ENCODE data around the gene NR4A2.

DNA sequence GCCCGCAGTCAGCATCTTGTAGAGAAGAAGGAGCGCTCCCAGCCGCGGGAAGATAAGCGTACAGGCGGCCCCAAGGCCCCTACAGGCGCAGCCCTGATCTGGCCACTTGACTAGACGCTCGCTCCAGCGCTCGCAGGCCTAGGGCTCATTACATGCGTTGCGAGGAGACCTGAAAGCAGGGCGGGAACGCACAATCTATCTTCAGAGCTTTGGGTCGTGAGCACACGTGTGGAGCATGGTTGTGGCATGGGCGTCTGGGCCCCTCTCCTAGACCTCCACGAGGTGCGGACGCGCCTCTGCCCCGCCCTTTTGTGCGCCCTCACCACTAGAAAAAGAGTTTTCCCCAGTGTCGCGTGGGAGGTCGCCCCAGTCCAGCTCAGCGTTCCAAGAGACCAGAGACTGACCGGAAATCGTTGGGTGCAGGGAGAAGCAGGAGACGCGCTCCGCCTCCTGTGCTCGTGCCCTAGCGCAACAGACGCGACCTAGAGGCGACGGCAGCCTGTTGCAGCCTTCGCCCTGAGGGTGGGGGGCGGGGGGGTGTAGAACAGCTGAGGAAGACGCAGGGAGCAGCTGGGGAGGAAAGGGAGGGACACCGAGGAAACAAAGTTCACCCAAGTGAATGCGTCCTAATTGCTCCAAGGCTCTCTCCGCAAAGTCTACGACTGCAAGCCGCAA, 12.6 kb downstream of the NR4A2 start:
- TF ChIP-seq POLR2AphosphoS5 (IDR thresholded peaks at IDR 0.05; ENCODE audit: low read depth, low read length) (no peak), POLR2A (IDR thresholded peaks at IDR 0.05; ENCODE audit: low read depth, low read length) (no peak), TAF1 (IDR thresholded peaks at IDR 0.05; ENCODE audit: low read depth, low read length) (no peak)

All from GM12891 (cell line).